ENCODE data around the gene CYB561D1.
"Not testable (repeated sequence)": the region's sequence is repeated elsewhere in the genome, so short reads cannot be mapped to it uniquely, and the experiment has no call there.

The CYB561D1 gene, protein sequence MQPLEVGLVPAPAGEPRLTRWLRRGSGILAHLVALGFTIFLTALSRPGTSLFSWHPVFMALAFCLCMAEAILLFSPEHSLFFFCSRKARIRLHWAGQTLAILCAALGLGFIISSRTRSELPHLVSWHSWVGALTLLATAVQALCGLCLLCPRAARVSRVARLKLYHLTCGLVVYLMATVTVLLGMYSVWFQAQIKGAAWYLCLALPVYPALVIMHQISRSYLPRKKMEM

DNA sequence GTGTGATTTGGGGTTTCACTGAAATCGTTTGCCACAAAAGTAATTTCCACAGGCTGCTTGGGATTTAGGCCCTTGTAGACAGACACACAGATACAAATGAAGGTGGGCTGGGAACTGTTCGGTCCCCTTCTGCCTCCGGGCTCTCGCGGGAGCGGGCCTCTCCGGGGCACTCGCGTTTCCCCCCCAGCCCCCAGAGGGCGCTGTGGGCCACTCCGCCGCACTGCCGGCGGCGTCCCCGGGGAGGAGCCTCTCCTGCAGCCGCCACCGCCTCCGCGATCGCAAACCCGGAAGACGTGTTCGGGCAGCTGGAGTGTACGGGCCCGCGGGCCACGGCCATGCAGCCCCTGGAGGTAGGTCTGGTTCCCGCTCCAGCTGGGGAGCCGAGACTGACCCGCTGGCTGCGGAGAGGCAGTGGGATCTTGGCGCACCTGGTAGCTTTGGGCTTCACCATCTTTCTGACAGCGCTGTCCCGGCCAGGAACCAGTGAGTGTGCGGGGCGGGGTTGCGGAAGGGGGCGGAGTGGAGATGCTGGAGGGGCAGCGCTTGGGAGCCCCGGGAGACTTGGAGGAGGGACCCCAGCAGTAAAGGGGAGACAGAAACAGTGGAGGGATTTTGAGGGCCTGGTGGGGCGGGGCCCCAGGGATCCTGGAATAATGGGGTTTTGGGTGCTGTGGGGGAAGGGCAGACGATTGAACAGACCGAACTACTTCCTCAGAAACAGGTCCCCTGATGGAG is at the start of gene CYB561D1:
Gene CYB561D1, plus strand, starts transcription at position 290 of the 735 bp plus-strand sequence. Its CDS starts 46 bp downstream, at position 336.
- DNase-seq = peak; percentile 74

- DNase-seq = no peak
Measured at GRCh38 chr1:109444346-109444745, 49.5 kb upstream of the CYB561D1 start.

DNA sequence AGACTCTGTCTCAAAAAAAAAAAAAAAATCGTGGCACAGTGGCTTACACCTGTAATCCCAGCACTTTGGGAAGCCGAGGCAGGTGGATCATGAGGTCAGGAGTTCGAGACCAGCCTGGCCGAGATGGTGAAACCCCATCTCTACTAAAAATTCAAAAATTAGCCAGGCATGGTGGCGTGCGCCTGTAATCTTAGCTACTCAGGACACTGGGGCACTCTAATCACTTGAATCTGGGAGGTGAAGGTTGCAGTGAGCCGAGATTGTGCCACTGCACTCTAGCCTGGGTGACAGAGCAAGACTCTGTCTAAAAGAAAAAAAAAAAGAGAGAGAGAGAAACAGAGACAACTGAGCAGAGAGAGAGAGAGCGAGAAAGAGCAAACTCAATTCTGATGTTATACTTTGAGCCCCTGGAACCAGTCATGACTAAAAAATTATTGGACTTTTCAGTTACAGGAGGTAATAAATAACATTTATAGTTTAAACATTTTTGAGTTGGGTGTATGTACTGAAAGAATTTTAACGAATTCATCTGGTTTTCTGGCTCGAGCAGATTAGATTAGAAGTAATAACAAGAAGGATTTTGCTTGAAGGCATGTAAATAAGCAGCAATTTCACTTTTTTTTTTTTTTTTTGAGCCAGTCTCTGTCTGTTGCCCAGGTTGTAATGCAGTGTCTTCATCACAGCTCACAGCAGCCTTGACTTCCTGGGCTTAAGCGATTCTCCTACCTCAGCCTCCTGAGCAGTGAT is 47.8 kb upstream of the CYB561D1 start:
- not testable (repeated sequence) for DNase-seq

- no peak for DNase-seq
Measured at GRCh38 chr1:109447524-109447923, 46.4 kb upstream of the CYB561D1 start.

DNA sequence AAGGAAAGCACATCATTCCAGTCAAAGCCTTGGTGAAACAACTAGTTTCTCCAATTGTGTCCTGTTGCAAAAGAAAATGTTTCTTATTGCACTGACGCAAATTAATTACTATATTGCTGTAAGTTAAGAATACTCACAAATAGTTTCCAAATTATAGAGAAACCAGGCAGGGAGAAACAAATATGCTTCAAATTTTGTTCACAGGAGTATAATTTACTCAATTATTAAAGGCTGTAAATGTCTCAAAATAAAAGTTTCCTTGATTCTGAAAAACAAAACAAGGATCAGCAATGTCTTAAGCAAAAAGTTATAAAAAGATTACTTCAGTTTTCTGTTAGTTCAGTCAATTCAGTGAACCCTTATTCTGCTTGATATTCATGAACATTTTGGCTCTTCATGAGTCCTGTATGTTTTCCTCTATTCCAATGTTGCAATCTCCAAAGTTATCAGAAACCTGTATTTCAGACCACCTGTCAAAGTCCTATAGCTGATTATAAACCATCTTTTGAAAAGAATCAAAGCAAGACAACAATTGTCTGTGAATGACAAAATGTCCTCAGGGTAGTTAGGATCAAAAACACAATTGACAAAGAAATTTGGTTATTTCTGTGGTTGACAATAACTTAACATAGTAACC is 39.3 kb upstream of the CYB561D1 start:
- DNase-seq = no peak

DNA sequence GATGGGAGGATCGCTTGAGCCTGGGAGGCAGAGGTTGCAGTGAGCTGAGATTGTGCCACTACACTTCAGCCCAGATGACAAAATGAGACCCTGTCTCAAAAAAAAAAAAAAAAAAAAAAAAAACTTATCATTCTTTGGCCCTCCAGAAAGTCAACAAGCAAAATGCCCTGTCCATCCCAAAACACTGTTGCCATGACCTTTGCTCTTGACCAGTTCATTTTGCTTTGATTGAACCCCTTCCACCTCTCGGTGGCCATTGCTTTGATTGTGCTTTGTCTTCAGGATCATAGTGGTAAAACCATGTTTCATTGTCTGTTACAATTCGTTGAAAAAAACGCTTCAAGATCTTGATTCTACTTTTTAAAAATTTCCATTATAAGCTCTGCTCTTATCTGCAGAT is 36.1 kb upstream of the CYB561D1 start:
- DNase-seq = no peak

GRCh38 chr1:109466125-109466451 is 27.8 kb upstream of the CYB561D1 start:
- no peak for DNase-seq

GRCh38 chr1:109466452-109467300 is 27.2 kb upstream of the CYB561D1 start, which contains the start of gene SYPL2:
Gene SYPL2 (plus strand): TSS chr1:109466546. CDS start chr1:109466844, 298 bp downstream.
- no peak for DNase-seq

DNA sequence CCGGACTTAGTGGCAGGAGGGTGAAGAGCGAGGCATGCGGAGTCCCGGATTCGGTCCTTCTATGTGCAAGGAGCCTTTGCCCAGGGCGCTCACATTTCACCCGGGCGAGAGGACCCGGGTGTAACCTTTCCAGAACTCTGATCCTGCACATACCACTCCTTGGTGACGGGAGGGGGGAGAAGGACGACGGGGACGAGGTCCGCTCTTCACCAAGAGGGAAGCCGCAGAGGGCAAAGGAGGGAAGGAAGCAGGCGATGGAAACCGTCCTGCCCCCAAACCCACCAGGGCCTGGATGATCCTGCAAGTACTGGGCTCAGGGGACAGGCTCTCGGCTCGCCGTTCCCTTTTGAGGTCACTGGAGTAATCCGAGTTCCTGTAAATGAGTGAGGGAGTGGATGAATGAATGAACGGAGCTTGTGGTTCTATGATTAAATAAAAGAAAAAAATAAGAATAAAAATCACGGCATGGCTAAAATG is 26.6 kb upstream of the CYB561D1 start:
- DNase-seq = no peak

- DNase-seq = no peak
Measured at GRCh38 chr1:109468061-109468460, 25.8 kb upstream of the CYB561D1 start.

- no peak for DNase-seq
Measured at GRCh38 chr1:109468903-109469302, 25.0 kb upstream of the CYB561D1 start.

- no peak for DNase-seq
Measured at GRCh38 chr1:109470245-109470644, 23.6 kb upstream of the CYB561D1 start.

DNA sequence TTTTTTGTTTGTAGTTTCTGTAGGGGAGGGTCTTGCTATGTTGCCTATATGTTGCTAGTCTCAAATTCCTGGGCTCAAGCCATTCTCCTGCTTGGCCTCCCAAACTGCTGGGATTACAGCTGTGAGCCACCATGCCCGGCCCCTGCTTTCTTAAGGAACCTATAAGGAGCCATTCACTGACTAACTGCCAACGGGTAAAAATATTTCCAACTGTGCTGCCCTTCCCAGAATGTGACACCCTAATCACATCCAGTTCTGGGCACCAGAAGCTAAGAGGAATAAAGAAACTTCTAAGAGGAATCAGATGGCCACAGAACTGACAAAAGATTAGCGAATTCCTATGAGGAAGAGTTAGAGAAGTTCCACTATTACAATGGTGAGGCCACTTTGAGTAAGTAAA is 21.1 kb upstream of the CYB561D1 start:
- no peak for DNase-seq

- DNase-seq = not testable (repeated sequence)
Measured at GRCh38 chr1:109473284-109474057, 20.4 kb upstream of the CYB561D1 start.

GRCh38 chr1:109474697-109475096 is 19.2 kb upstream of the CYB561D1 start:
- DNase-seq = no peak

DNA sequence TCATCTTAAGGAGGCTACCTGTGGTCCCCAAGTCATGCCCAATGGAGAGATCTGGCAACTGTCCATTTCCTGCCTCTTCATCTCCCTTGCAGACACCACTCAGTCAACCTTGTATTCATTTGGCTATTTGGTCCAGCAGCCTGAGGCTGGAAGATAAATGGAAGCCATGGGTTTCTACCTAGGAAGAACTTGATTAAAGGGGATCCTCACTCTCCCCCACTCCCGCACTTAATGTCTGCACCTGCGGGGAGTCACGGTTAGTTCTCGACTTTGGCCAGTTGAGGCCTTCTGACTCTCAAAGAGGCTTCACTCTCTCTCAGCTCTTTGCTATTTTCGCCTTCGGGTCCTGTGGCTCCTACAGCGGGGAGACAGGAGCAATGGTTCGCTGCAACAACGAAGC is 18.6 kb upstream of the CYB561D1 start:
- no peak for DNase-seq

GRCh38 chr1:109476825-109477224 is 17.1 kb upstream of the CYB561D1 start:
- DNase-seq = no peak

DNA sequence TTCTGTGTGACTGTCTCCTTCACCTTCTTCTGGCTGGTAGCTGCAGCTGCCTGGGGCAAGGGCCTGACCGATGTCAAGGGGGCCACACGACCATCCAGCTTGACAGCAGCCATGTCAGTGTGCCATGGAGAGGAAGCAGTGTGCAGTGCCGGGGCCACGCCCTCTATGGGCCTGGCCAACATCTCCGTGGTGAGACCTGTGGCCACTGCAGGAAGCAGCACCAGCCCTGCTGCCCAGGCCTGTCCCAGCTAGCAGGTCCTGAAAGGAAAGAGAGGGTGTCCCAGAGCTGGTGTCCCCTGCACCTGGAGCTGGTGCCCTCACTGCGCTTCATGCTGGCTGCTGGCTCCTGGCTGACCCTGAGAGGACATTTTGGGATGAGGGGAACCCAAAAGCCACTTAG is 16.1 kb upstream of the CYB561D1 start:
- DNase-seq = no peak

GRCh38 chr1:109478806-109479205 is 15.1 kb upstream of the CYB561D1 start:
- no peak for DNase-seq

DNA sequence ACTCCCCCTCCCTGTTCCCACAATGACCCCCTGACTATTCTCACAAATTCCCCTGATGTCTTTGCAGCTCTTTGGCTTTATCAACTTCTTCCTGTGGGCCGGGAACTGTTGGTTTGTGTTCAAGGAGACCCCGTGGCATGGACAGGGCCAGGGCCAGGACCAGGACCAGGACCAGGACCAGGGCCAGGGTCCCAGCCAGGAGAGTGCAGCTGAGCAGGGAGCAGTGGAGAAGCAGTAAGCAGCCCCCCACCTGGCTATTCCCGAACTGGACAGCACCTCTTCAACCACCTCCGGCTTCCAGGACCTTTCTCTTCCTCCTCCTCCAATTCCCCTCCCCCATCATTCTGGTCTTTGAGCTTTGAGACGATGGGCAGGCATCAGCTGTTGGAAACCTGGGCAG is 14.6 kb upstream of the CYB561D1 start:
- no peak for DNase-seq

DNA sequence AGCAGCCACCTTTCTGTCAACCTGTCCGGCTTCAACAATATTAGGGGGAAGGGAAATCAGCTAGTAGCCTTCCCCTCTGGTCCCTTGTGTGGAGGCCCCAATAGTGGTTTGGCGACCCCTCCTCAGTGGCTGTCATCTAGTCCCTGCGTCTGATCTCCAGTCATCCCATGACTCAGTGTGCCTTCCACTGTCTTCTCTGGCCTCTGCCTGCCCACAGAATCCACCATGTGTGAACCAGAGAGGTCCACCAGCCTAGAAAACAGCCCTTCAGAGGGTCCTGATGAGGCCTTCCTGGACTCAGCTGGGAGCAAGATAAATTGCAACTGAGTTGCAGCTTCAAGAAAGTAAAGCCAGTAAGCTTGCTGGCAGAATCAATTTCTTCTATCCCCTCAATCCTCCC is 14.0 kb upstream of the CYB561D1 start:
- no peak for DNase-seq

Data from NCI-H226 (cell line).